DOHH2 (cell line): ENCODE measurements around the gene GHDC.

Experiments used
- H3F3A ChIP-seq: fragments of 200-600 bp; sonication (generic), shearing (Covaris generic); 2 replicates; pipeline ENCODE4 v1.6.0; 2016; ENCODE audit warnings: antibody characterized with exemption, mild to moderate bottlenecking; ENCODE audit not compliant: control insufficient read depth, insufficient read depth
- H3K27ac ChIP-seq: fragments of 200-600 bp; sonication (generic); 2 replicates; pipeline ENCODE4 v1.5.1; 2014; ENCODE audit warnings: low read depth, mild to moderate bottlenecking, low read length, moderate library complexity
- H3K27me3 ChIP-seq: fragments of 200-600 bp; sonication (generic); 2 replicates; pipeline ENCODE4 v1.6.1; 2014; ENCODE audit warnings: mild to moderate bottlenecking, low read length, mixed read lengths; ENCODE audit not compliant: control insufficient read depth
- H3K36me3 ChIP-seq: fragments of 200-600 bp; sonication (generic); 2 replicates; pipeline ENCODE4 v1.6.1; 2014; ENCODE audit warnings: mild to moderate bottlenecking, low read length, moderate library complexity, mixed read lengths; ENCODE audit not compliant: control insufficient read depth
- H3K4me1 ChIP-seq: fragments of 200-600 bp; sonication (generic); 2 replicates; pipeline ENCODE4 v1.6.1; 2014; ENCODE audit warnings: mild to moderate bottlenecking, low read length, mixed read lengths; ENCODE audit not compliant: control insufficient read depth
- H3K4me2 ChIP-seq: fragments of 200-600 bp; sonication (generic); 2 replicates; pipeline ENCODE4 v1.6.0; 2014; ENCODE audit warnings: mild to moderate bottlenecking, low read length, moderate library complexity
- H3K4me3 ChIP-seq: fragments of 200-600 bp; sonication (generic); 2 replicates; pipeline ENCODE4 v1.5.1; 2014; ENCODE audit warnings: mild to moderate bottlenecking, low read length, mixed read lengths
- H3K79me2 ChIP-seq: fragments of 200-600 bp; sonication (generic); 2 replicates; pipeline ENCODE4 v1.6.1; 2014; ENCODE audit warnings: mild to moderate bottlenecking, low read length, mixed read lengths; ENCODE audit not compliant: control insufficient read depth
- H3K9me2 ChIP-seq: fragments of 200-600 bp; sonication (generic); replicated peaks from 2 replicates; pipeline ENCODE4 v1.6.1; 2014; ENCODE audit warnings: mild to moderate bottlenecking, low read length, mixed read lengths; ENCODE audit not compliant: control insufficient read depth
- H3K9me3 ChIP-seq: fragments of 200-600 bp; sonication (generic); 2 replicates; pipeline ENCODE4 v1.6.1; 2014; ENCODE audit warnings: antibody characterized with exemption, low read length, mixed read lengths; ENCODE audit not compliant: control insufficient read depth, insufficient read depth
- H4K20me1 ChIP-seq: fragments of 200-600 bp; sonication (generic); 2 replicates; pipeline ENCODE4 v1.6.0; 2014; ENCODE audit warnings: low read depth, mild to moderate bottlenecking, antibody characterized with exemption, low read length, moderate library complexity; ENCODE audit not compliant: control insufficient read depth, insufficient read depth
- CTCF ChIP-seq: fragments of 200-600 bp; sonication (generic); IDR thresholded peaks from one replicate; pipeline ENCODE4 v1.5.1; 2014; ENCODE audit warnings: antibody characterized with exemption, mild to moderate bottlenecking, low read depth, low read length; ENCODE audit not compliant: poor library complexity, severe bottlenecking
- EZH2phosphoT487 ChIP-seq: fragments of 200-600 bp; sonication (generic); IDR thresholded peaks from 2 replicates; pipeline ENCODE4 v1.6.1; 2017; ENCODE audit warnings: borderline replicate concordance, mild to moderate bottlenecking, antibody characterized with exemption, low read length, moderate library complexity, mixed read lengths

The GHDC gene

GRCh38 chr17:42197564-42198156, 3.4 kb upstream of the GHDC start:
- Histone ChIP-seq H3K27me3 (no peaks in the 10 kb centered on the region), H3K4me2 (no peak overlapping the region)
- TF ChIP-seq EZH2phosphoT487 = no peak
- TF ChIP-seq CTCF = no peak

DNA sequence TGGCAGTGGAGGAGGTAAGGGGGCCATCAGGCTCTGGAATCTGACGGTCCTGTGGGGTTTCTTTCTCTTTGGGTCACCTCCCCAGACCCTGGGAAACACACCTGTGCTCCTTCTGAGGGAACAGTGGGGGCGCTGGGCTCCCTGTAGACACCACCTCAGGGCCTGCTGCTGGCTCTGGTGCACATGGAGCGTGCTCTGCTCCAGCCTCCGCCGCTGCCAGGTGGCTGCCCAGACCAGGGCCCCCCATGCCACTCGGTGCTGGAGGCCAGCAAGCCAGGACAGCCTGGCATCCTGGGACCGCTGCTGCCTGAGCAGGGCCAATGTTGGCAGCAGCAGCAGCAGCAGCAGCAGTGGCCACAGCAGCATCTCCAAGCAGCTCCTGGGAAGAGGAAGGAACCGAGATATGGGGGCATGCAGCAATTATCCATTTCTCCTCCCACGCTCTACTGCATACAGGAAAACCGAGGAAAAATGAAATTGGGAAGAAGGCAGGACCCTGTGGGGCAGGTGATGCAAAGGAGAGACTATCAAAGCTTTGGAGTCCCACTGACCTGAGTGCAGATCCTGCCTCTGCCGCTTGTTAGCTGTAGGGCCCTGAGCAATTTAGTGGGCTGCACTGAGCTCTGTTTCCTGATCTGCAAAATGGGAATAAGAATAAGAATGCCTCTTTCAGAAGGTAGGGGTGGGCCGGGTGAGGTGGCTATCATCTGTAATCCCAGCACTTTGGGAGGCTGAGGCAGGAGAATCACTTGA, 902 bp downstream of the GHDC start:
- Histone ChIP-seq H3K27ac (peak overlapping the region; percentile 44; the same call in 1 of the 2 replicates), H3K4me3 (peak overlapping the region; percentile 98), H3K36me3 (no peaks in the 10 kb centered on the region), H3K9me3 (no peaks in the 10 kb centered on the region), H3K79me2 (peaks cover 11% of the 10 kb centered on the region), H3K27me3 (no peaks in the 10 kb centered on the region), H3K4me2 (peak overlapping the region; percentile 83), H3K4me1 (peaks cover 22% of the 10 kb centered on the region), H3F3A (no peaks in the 10 kb centered on the region), H3K9me2 (no peaks in the 10 kb centered on the region), H4K20me1 (no peaks in the 10 kb centered on the region)
- no peak for TF ChIP-seq EZH2phosphoT487
- TF ChIP-seq CTCF = peak; percentile 48

More at GRCh38 chr17:42197564-42198156, 3.4 kb upstream of the GHDC start:
- Histone ChIP-seq H3K9me3 (no peaks in the 10 kb centered on the region), H3K4me1 (peaks cover 22% of the 10 kb centered on the region), H3K4me3 (no peak overlapping the region), H3K36me3 (peaks cover 20% of the 10 kb centered on the region; the same call in 1 of the 2 replicates), H4K20me1 (no peaks in the 10 kb centered on the region), H3K9me2 (no peaks in the 10 kb centered on the region), H3K79me2 (peaks cover 11% of the 10 kb centered on the region), H3K27ac (no peak overlapping the region), H3F3A (no peaks in the 10 kb centered on the region; the same call in 1 of the 2 replicates)

GRCh38 chr17:42192189-42193126, 1.8 kb downstream of the GHDC start:
- H3K36me3 ChIP-seq = no peaks in the 10 kb centered on the region
- no peak overlapping the region for H3K27ac ChIP-seq
- peaks cover 22% of the 10 kb centered on the region for H3K4me1 ChIP-seq
- no peaks in the 10 kb centered on the region for H3K27me3 ChIP-seq
- TF ChIP-seq EZH2phosphoT487 (no peak), CTCF (no peak)
- H3K9me3 ChIP-seq = no peaks in the 10 kb centered on the region
- no peaks in the 10 kb centered on the region for H3F3A ChIP-seq
- peak overlapping the region; percentile 98; the same call in 1 of the 2 replicates for H3K4me3 ChIP-seq
- no peaks in the 10 kb centered on the region for H4K20me1 ChIP-seq
- peak overlapping the region; percentile 83; the same call in 1 of the 2 replicates for H3K4me2 ChIP-seq
- H3K9me2 ChIP-seq = no peaks in the 10 kb centered on the region
- peaks cover 11% of the 10 kb centered on the region for H3K79me2 ChIP-seq
